Choroid plexus epithelial cell (primary cell): ENCODE data around the gene SIX2.
A peak's percentile ranks its signal among the peaks of the same experiment; 100 is the strongest.

Experiments used
- DNase-seq: peaks from one replicate; pipeline ENCODE4 v3.0.0-alpha.2; 2010; ENCODE audit warnings: low read depth
- H3K4me3 ChIP-seq: 2 replicates; pipeline ENCODE4 v1.5.1; 2011; ENCODE audit warnings: low read depth, mild to moderate bottlenecking, control low read depth, low read length, moderate library complexity
- TF ChIP-seq, protein P1 (sequence below): conservative IDR thresholded peaks from 2 replicates; pipeline ENCODE4 v1.5.1; 2011; ENCODE audit warnings: low read depth, mild to moderate bottlenecking, control low read depth, inconsistent platforms, low read length, moderate library complexity

Gene SIX2

DNA sequence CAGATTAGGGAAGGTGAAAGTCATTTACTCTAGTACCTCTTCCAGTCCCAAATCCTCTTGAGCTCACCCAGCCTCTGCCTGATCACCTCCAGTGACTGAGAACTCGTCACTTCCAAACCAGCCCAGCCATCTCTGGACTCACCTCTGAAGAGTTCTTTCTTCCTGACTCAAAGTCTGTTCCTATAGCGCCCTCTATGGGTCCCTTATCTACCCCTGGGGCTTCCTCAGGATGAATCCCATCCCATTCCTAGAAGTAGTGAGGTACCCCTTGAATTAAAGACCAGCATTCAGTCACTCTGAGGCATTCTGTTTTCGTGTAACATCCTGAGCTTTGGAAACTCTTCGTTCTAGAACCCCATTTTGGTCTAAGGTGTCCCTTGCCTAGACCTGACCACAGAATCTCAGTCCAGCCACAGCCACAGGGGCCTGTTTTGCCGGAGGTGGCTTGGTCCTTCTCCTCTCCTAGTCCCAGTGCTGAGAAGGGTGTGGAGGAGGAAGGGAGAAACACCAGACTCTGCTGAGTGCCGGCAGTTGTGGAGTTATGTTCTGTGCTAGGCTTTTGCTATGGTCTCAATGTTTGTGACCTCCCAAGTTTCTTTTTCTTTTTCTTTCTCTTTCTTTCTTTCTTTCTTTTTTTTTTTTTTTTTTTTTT lies 35.1 kb downstream of the SIX2 start:
- DNase-seq: peak; percentile 62
- H3K4me3 ChIP-seq: no peak overlapping the region
- TF ChIP-seq, protein P1, sequence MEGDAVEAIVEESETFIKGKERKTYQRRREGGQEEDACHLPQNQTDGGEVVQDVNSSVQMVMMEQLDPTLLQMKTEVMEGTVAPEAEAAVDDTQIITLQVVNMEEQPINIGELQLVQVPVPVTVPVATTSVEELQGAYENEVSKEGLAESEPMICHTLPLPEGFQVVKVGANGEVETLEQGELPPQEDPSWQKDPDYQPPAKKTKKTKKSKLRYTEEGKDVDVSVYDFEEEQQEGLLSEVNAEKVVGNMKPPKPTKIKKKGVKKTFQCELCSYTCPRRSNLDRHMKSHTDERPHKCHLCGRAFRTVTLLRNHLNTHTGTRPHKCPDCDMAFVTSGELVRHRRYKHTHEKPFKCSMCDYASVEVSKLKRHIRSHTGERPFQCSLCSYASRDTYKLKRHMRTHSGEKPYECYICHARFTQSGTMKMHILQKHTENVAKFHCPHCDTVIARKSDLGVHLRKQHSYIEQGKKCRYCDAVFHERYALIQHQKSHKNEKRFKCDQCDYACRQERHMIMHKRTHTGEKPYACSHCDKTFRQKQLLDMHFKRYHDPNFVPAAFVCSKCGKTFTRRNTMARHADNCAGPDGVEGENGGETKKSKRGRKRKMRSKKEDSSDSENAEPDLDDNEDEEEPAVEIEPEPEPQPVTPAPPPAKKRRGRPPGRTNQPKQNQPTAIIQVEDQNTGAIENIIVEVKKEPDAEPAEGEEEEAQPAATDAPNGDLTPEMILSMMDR: peak; percentile 64

DNA sequence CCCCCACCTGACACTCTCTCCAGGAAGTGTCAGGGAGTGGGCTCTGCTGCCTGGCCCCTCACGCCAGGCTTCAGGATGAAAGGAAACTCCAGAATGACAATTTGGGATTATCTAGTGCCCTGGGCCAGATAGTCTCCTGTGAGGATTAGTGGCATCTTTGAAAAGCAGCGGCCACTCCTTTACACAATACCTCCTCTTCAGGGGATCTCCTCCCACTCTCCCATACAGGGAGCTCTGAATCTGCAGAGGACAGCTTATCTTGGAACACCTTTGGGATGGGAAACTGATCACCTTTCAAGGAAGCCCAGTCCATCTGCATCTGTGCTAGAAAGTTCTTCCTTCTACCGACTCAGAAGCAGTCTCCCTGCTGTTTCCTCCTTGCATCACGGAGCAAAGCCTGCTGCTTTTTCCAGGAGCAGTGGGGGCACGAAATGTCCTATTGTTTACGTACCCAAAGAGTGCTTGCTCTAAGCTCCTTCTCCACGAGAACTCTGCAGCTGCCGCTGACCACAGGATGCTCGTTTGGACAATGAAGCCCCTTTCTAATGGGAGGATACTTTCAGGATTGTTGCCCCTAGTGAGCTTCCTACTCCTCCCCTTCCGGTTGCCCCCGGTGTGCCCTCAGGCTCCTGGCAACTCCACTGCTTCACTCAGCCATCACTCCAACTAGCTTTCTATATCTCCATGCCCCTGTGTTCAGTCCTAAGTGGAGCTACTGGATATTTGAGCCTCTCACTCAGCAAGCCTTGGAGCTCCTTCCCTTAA lies 36.3 kb downstream of the SIX2 start:
- no peak for DNase-seq
- TF ChIP-seq, protein P1: no peak
- H3K4me3 ChIP-seq: peak overlapping the region; percentile 52

DNA sequence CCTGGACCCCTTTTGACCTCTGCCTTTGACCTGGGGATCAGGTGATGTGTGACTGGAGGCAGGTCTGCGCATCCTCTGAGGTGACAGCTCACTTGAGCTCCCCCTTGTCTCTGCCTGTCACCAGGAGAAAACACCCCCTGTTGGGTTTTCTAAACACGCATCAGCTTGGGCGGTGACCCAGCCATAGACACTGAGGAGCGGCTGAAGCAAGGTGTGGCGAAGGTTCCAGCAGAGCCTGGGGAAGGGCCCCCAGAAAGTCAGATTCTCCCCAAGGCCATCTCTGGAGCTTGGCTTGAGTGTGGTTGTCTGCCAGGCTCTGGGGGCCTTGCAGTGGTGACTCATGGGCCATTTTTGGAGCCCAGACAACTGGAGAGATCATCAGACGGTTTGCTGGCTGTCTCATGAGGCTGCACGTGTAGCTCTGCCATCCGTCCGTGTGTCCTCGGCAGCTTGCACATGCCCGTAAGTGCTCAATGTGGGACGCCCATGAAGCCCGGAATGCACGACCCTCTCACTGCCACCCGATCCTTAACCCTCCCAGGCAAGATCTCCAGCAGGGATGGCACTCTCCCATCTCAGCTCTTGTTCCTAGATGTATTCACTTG lies 38.3 kb downstream of the SIX2 start:
- no peak for DNase-seq
- TF ChIP-seq, protein P1: no peak
- H3K4me3 ChIP-seq: no peak overlapping the region

DNA sequence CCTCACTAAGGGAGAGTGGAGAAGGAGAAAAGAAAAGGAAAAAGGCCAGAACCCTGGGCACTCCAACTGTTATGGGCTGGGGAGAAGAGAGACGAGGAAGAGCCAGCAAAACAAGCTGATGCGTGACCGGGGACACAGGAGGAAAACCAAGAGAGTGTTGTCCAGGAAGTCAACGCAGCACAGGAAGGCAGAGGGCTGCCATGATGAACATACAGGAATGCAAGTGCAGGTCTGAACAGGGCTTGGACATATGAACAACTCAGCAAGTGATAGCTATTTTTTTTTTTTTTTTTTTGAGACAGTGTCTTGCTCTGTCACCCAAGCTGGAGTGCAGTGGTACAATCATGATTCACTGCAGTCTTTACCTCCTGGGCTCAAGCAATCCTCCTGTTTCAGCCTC lies 39.3 kb downstream of the SIX2 start:
- no peak for DNase-seq
- no peak overlapping the region for H3K4me3 ChIP-seq
- TF ChIP-seq, protein P1: no peak

DNA sequence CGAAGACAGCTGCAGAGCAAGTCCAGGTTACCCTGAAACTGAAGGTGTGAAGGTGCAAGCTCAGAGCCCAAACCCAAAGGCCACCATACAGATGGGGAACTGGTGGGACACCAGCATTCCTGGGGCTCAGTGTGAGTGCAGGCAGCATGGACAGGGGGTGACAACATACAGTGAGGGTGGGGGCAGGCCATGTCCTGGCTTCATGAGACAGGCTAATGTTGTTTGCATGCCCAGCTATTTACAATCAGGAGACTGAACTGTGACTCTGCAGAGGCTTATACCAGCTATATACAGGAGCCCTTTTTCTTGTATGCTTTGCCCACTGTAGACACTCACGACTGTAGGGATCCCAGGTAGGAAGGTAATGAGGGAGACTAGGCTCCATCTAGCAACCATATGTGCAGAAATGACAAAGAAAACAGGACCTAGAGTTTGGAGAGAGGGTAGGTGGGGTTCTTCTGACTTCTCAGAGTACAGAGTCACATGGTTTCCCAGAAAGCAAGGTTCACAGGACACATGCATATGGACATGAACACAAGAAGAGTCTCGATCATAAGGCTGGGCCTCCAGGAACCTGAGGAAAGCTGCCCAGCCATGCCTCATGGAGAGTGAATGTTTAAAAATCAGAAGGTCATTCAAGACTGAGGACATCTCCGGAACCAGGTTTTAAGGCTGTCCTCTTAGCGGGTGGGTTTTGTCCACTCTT lies 41.4 kb downstream of the SIX2 start:
- H3K4me3 ChIP-seq: no peak overlapping the region
- DNase-seq: no peak
- TF ChIP-seq, protein P1: no peak

DNA sequence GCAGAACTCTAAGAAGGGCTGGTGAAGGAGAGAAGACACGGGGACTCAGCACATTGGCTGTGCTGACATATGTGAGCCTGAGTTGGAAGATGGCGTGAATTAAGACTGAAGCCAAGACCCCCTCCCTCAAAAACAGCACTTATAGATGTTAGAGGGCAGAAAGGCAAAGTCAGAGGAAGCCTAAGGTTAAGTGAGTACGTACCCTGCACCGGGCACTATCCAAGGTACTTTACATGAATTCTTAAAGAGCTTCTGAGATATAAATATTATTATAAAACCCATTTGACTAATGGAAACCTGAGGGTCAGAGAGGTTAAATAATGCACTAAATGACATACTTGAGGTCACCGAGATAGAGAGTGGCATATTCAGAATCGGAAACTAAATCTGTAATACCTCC lies 42.2 kb downstream of the SIX2 start:
- DNase-seq: no peak
- TF ChIP-seq, protein P1: no peak
- H3K4me3 ChIP-seq: no peak overlapping the region
